IMR-90 (cell line): ENCODE results near the gene TMC4. TPM values are rescaled to one million over a fixed set of nuclear protein-coding genes. Genes with fewer than 3 reads are reported as not detected.
A peak's percentile ranks its signal among the peaks of the same experiment; 100 is the strongest.

Experiments used
- ATAC-seq: fragments of 200-7000 bp; cut with Tn5 transposase; 2 replicates; pipeline ENCODE4 v1.9.1; 2020; ENCODE audit warnings: low read depth, mild to moderate bottlenecking, moderate library complexity
- BruUV-seq: library from RNA; stranded (reverse); fragments of 400-500 nt; replicated peaks from 2 replicates; lab custom pipeline; 2021; lab: Mats Ljungman, UMichigan
- CTCF ChIA-PET: fragments of 300-600 bp; formaldehyde crosslinking; extraction: SDS; loops from one replicate; lab custom pipeline; 2021; ENCODE audit warnings: antibody characterized with exemption; lab: Yijun Ruan, JAX
- POLR2A ChIA-PET: fragments of 300-600 bp; sonication (Branson Sonifier 250); formaldehyde crosslinking; loops from one replicate; lab custom pipeline; 2022; ENCODE audit warnings: antibody characterized with exemption; ENCODE audit not compliant: unreplicated experiment; lab: Charles Lee
- DNase-seq: peaks from one replicate; pipeline ENCODE4 v3.0.0; 2013
- H2AFZ ChIP-seq: replicated peaks from 2 replicates; pipeline ENCODE3; 2013; ENCODE audit warnings: low read length, mild to moderate bottlenecking; ENCODE audit not compliant: poor library complexity
- H2AK5ac ChIP-seq: 2 replicates; pipeline ENCODE4 v1.6.1; 2013; ENCODE audit warnings: low read depth, low read length, inconsistent platforms
- H2AK9ac ChIP-seq: replicated peaks from 2 replicates; pipeline ENCODE3; 2013; ENCODE audit warnings: mild to moderate bottlenecking, low read depth, low read length, moderate library complexity; ENCODE audit not compliant: poor library complexity
- H2BK120ac ChIP-seq: 2 replicates; pipeline ENCODE4 v1.6.1; 2013; ENCODE audit warnings: low read depth, low read length, inconsistent platforms
- H2BK15ac ChIP-seq: 3 replicates; pipeline ENCODE4 v1.6.1; 2013; ENCODE audit warnings: low read depth, low read length, inconsistent platforms
- H2BK20ac ChIP-seq: 2 replicates; pipeline ENCODE4 v1.6.1; 2013; ENCODE audit warnings: low read depth, mild to moderate bottlenecking, inconsistent platforms, low read length, moderate library complexity
- H2BK5ac ChIP-seq: 2 replicates; pipeline ENCODE4 v1.6.1; 2013; ENCODE audit warnings: mild to moderate bottlenecking, low read depth, low read length, inconsistent platforms; ENCODE audit not compliant: poor library complexity, severe bottlenecking
- H3K14ac ChIP-seq: replicated peaks from 2 replicates; pipeline ENCODE4 v1.6.1; 2013; ENCODE audit warnings: low read depth, low read length, inconsistent platforms
- H3K18ac ChIP-seq: 2 replicates; pipeline ENCODE4 v1.6.1; 2013; ENCODE audit warnings: low read depth, low read length, control low read depth
- H3K23ac ChIP-seq: 2 replicates; pipeline ENCODE4 v1.6.1; 2013; ENCODE audit warnings: low read depth, low read length, inconsistent platforms
- H3K27ac ChIP-seq: 2 replicates; pipeline ENCODE4 v1.5.1; 2013; ENCODE audit warnings: mild to moderate bottlenecking, control low read depth, low read length; ENCODE audit not compliant: insufficient read depth
- H3K27me3 ChIP-seq: 2 replicates; pipeline ENCODE4 v1.6.1; 2013; ENCODE audit warnings: low read length; ENCODE audit not compliant: control insufficient read depth, insufficient read depth
- H3K36me3 ChIP-seq: 2 replicates; pipeline ENCODE4 v1.6.1; 2013; ENCODE audit warnings: low read length, mixed read lengths; ENCODE audit not compliant: control insufficient read depth, insufficient read depth
- H3K4ac ChIP-seq: 2 replicates; pipeline ENCODE4 v1.6.1; 2013; ENCODE audit warnings: low read depth, low read length, inconsistent platforms
- H3K4me1 ChIP-seq: 2 replicates; pipeline ENCODE4 v1.6.1; 2013; ENCODE audit warnings: low read length, mixed read lengths; ENCODE audit not compliant: control insufficient read depth, insufficient read depth
- H3K4me2 ChIP-seq: 2 replicates; pipeline ENCODE4 v1.6.1; 2013; ENCODE audit warnings: low read depth, mild to moderate bottlenecking, control low read depth, low read length, moderate library complexity
- H3K4me3 ChIP-seq: 2 replicates; pipeline ENCODE4 v1.5.1; 2013; ENCODE audit warnings: low read depth, mild to moderate bottlenecking, control low read depth, low read length, moderate library complexity; ENCODE audit not compliant: insufficient read depth
- H3K56ac ChIP-seq: 2 replicates; pipeline ENCODE4 v1.6.1; 2013; ENCODE audit warnings: low read length, inconsistent platforms; ENCODE audit not compliant: insufficient read depth; ENCODE audit errors: extremely low read depth
- H3K79me1 ChIP-seq, 2 experiments: 2 replicates each; pipeline ENCODE4 v1.6.1; 2013; ENCODE audit warnings: low read length in 2 of 2, inconsistent platforms in 1 of 2, low read depth in 1 of 2
- H3K9ac ChIP-seq: 2 replicates; pipeline ENCODE4 v1.6.1; 2013; ENCODE audit warnings: low read depth, low read length, control low read depth
- H3K9me1 ChIP-seq: 2 replicates; pipeline ENCODE4 v1.6.1; 2013; ENCODE audit warnings: low read length, inconsistent platforms; ENCODE audit not compliant: insufficient read depth
- H3K9me3 ChIP-seq: 2 replicates; pipeline ENCODE4 v1.6.1; 2013; ENCODE audit warnings: low read length; ENCODE audit not compliant: control insufficient read depth, insufficient read depth
- H4K20me1 ChIP-seq: 2 replicates; pipeline ENCODE4 v1.6.1; 2013; ENCODE audit warnings: low read length, inconsistent platforms; ENCODE audit not compliant: insufficient read depth
- H4K5ac ChIP-seq: 2 replicates; pipeline ENCODE4 v1.6.1; 2013; ENCODE audit warnings: mild to moderate bottlenecking, low read depth, low read length, control low read depth
- H4K8ac ChIP-seq, 2 experiments: 2 replicates each; pipeline ENCODE4 v1.6.1; 2013; ENCODE audit warnings: low read depth in 2 of 2, low read length in 2 of 2, control low read depth in 1 of 2, inconsistent platforms in 1 of 2
- H4K91ac ChIP-seq: 2 replicates; pipeline ENCODE4 v1.6.1; 2013; ENCODE audit warnings: low read depth, low read length, inconsistent platforms; ENCODE audit not compliant: insufficient read depth
- CEBPB ChIP-seq: IDR thresholded peaks from 2 replicates; pipeline ENCODE4 v1.6.1; 2012; ENCODE audit warnings: low read depth, low read length, improper control_type of control experiment
- CHD1 ChIP-seq: IDR thresholded peaks from 2 replicates; pipeline ENCODE4 v1.6.1; 2012; ENCODE audit warnings: low read depth, low read length, improper control_type of control experiment
- ELK1 ChIP-seq: fragments of 150-350 bp; IDR thresholded peaks from 2 replicates; pipeline ENCODE4 v1.6.1; 2016; ENCODE audit warnings: low read depth, mild to moderate bottlenecking, low read length, moderate library complexity, borderline replicate concordance
- FOS ChIP-seq: fragments of 150-350 bp; IDR thresholded peaks from 2 replicates; pipeline ENCODE4 v1.6.1; 2016; ENCODE audit warnings: low read depth, low read length
- MAFK ChIP-seq: IDR thresholded peaks from 2 replicates; pipeline ENCODE4 v1.6.1; 2012; ENCODE audit warnings: low read depth, low read length, improper control_type of control experiment
- NFE2L2 ChIP-seq: fragments of 150-350 bp; IDR thresholded peaks from 2 replicates; pipeline ENCODE4 v1.6.1; 2016; ENCODE audit warnings: low read depth, mild to moderate bottlenecking, low read length
- POLR2A ChIP-seq: IDR thresholded peaks from 2 replicates; pipeline ENCODE4 v1.6.1; 2012; ENCODE audit warnings: mild to moderate bottlenecking, low read depth, low read length
- RAD21 ChIP-seq: IDR thresholded peaks from 2 replicates; pipeline ENCODE4 v1.6.1; 2012; ENCODE audit warnings: low read length, improper control_type of control experiment
- RCOR1 ChIP-seq: IDR thresholded peaks from 2 replicates; pipeline ENCODE4 v1.6.1; 2012; ENCODE audit warnings: mild to moderate bottlenecking, low read length, improper control_type of control experiment; ENCODE audit not compliant: insufficient replicate concordance
- RFX5 ChIP-seq: IDR thresholded peaks from 2 replicates; pipeline ENCODE4 v1.8.0; 2012; ENCODE audit warnings: low read depth, mild to moderate bottlenecking, low read length, moderate library complexity
- USF2 ChIP-seq: fragments of 150-350 bp; IDR thresholded peaks from 2 replicates; pipeline ENCODE4 v1.6.1; 2017; ENCODE audit warnings: mild to moderate bottlenecking, antibody characterized with exemption, low read length, low read depth
- WGBS, 2 experiments: methylation state at CpG; one replicate each; pipeline versions ENCODE4 v1.1.5 to v1.1.7; 2013; ENCODE audit warnings: missing lambda C conversion rate in 2 of 2; ENCODE audit not compliant: insufficient read length in 1 of 2; ENCODE audit errors: extremely low coverage in 2 of 2; 5-methylcytosine and 5-hydroxymethylcytosine counted together
- dilution Hi-C: fragments of 300-500 bp; cut with HindIII; formaldehyde crosslinking; loops from one replicate; pipeline ENCODE4 v1.14.3; 2018; ENCODE audit warnings: low sequenced_read_pairs; ENCODE audit not compliant: unreplicated experiment
- in situ Hi-C: fragments of 300-500 bp; cut with MboI; formaldehyde crosslinking; loops from 3 replicates; pipeline ENCODE4 v1.14.3; 2019; ENCODE audit warnings: low sequenced_read_pairs, inconsistent platforms, mixed read lengths
- intact Hi-C: fragments of 100-400 bp; cut with micrococcal nuclease; formaldehyde crosslinking; loops from 2 replicates; pipeline ENCODE4 v1.10.0; 2022
- polyA plus RNA-seq, 3 experiments: library from polyadenylated mRNA; depleted of rRNA; stranded (reverse); fragments of >200 nt; gene quantifications; 2 replicates each; pipeline ENCODE4 v1.2.3, GENCODE V29; 2012; ENCODE audit warnings: low replicate concordance in 1 of 3
- total RNA-seq: library from RNA; depleted of rRNA; stranded (reverse); fragments of >200 nt; gene quantifications from 2 replicates; pipeline ENCODE4 v1.2.3, GENCODE V29; 2012
- TF ChIP-seq, protein P1 (sequence below): conservative IDR thresholded peaks from 2 replicates; pipeline ENCODE4 v1.5.1; 2012; ENCODE audit warnings: mild to moderate bottlenecking, low read depth, low read length, improper control_type of control experiment

Gene TMC4
- total and polyA plus RNA-seq, 2 of the 4 experiments (the other 2 are of a cell fraction) = 0.72 to 1.1 TPM

DNA sequence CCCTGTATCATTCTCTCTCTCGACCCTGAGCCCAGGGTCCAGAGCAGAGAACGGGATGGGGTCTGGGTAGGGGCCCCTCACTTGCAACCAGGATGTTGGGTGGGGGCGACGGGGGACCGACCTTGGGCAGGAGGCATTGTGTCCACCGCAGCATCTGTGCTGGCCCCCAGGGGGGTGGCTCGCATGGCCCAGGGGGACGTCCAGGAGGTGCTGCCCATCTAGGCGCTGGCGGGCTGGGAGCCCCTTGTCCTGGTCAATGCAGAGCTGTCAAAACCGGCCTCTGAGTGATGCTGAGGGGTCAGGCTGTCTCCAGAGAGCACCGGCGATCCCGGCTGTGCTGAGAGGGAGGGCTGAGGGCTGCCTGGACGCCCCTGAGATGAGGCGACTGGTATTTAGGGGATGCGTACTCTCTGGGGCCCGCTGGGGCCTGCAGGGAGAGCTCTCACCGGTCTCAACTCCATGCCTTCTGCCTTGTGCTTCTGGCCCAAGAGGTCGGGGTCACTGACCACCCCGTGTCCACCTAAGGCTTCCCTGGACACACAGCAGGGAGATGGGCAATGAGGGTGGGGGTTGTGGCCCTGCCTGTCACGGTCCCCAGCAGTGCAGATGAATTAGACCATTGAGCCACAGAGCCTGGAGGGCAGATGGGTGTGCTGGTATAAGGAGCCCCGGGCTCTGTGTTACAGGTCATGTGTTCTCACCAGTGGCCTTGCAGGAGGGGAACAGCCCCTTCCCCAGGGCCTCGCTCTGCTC, 36.3 kb upstream of the TMC4 start (continued):
- no peak for TF ChIP-seq RCOR1
- no peak for TF ChIP-seq USF2

- no peak overlapping the region for H2AK9ac ChIP-seq
- H3K4me2 ChIP-seq = no peak overlapping the region
- H2AK5ac ChIP-seq = no peak overlapping the region; the same call in 1 of the 2 replicates
- ChIA-PET POLR2A (interaction anchor here (1.5 kb wide), 1 partner anchor 19 kb away, joined by 6 read pairs; the partner anchor contains the start of gene MBOAT7), CTCF (no interaction called here)
- peaks cover 30% of the 10 kb centered on the region for H3K4me1 ChIP-seq
- no peak overlapping the region for H3K23ac ChIP-seq
- H2BK20ac ChIP-seq = no peak overlapping the region
- peak overlapping the region; percentile 12 for H2BK5ac ChIP-seq
- no peak overlapping the region for H3K14ac ChIP-seq
- 73% methylated on average over 2 of the region's 8 CpGs; no CpG with 5 or more reads in 1 of the 2 experiments for WGBS, 2 experiments
- in situ Hi-C loops (loop anchor here (10.0 kb wide), 1 partner anchor 246 kb away; no protein-coding TSS in a partner anchor), intact Hi-C loops (no loop called here), dilution Hi-C loops (no loop called here)
- no peaks in the 10 kb centered on the region for H3K27me3 ChIP-seq
- peaks cover 75% of the 10 kb centered on the region for H4K20me1 ChIP-seq
- H3K18ac ChIP-seq = no peak overlapping the region; the same call in 1 of the 2 replicates
- no peak overlapping the region for H4K8ac ChIP-seq
- DNase-seq (no peak), ATAC-seq (no peak)
- no peak overlapping the region for H4K5ac ChIP-seq
- H3K4ac ChIP-seq = no peak overlapping the region
- no peak overlapping the region for H4K91ac ChIP-seq
- peaks cover 27% of the 10 kb centered on the region for H3K9me1 ChIP-seq
- H3K9ac ChIP-seq = no peak overlapping the region
- no peaks in the 10 kb centered on the region for H3K9me3 ChIP-seq
- H3K36me3 ChIP-seq = peaks cover 39% of the 10 kb centered on the region
- no peak overlapping the region for H2BK15ac ChIP-seq
- H2AFZ ChIP-seq = no peak overlapping the region
- no peak overlapping the region for H3K4me3 ChIP-seq
- peaks cover 6 to 68% of the 10 kb centered on the region in 2 experiments for H3K79me1 ChIP-seq
- H2BK120ac ChIP-seq = no peak overlapping the region
- no TSS peak for BruUV-seq
- peak overlapping the region; percentile 48; the same call in 1 of the 2 replicates for H3K27ac ChIP-seq
- no peak overlapping the region for H3K56ac ChIP-seq
- TF ChIP-seq CEBPB (no peak), RAD21 (no peak), RFX5 (no peak), CHD1 (no peak), FOS (no peak), NFE2L2 (no peak), POLR2A (no peak; the same call in 1 of the 2 replicates), USF2 (no peak), MAFK (no peak), ELK1 (no peak)
- TF ChIP-seq, protein P1, sequence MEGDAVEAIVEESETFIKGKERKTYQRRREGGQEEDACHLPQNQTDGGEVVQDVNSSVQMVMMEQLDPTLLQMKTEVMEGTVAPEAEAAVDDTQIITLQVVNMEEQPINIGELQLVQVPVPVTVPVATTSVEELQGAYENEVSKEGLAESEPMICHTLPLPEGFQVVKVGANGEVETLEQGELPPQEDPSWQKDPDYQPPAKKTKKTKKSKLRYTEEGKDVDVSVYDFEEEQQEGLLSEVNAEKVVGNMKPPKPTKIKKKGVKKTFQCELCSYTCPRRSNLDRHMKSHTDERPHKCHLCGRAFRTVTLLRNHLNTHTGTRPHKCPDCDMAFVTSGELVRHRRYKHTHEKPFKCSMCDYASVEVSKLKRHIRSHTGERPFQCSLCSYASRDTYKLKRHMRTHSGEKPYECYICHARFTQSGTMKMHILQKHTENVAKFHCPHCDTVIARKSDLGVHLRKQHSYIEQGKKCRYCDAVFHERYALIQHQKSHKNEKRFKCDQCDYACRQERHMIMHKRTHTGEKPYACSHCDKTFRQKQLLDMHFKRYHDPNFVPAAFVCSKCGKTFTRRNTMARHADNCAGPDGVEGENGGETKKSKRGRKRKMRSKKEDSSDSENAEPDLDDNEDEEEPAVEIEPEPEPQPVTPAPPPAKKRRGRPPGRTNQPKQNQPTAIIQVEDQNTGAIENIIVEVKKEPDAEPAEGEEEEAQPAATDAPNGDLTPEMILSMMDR = no peak
Measured at GRCh38 chr19:54208784-54209057, 35.8 kb upstream of the TMC4 start.
